WTC11 (cell line): ENCODE measurements around the gene GFOD2. TPM values are rescaled to one million over a fixed set of nuclear protein-coding genes. Genes with fewer than 3 reads are reported as not detected.
A peak's percentile ranks its signal among the peaks of the same experiment; 100 is the strongest.

Source experiments
- ATAC-seq: fragments of 200-7000 bp; cut with Tn5 transposase; 2 replicates; pipeline ENCODE4 v1.10.0; 2021; ENCODE audit warnings: mild to moderate bottlenecking, moderate library complexity
- CTCF ChIA-PET: fragments of 300-600 bp; sonication (Branson Sonifier 250); formaldehyde crosslinking; loops from one replicate; lab custom pipeline; 2021; ENCODE audit warnings: antibody characterized with exemption; lab: Charles Lee
- POLR2A ChIA-PET: fragments of 350-600 bp; sonication (Branson Sonifier 250); formaldehyde crosslinking; loops from one replicate; lab custom pipeline; 2021; ENCODE audit warnings: antibody characterized with exemption; lab: Charles Lee
- DNase-seq: peaks from one replicate; pipeline ENCODE4 v3.0.0; 2021; ENCODE audit warnings: low spot score
- H3K27ac Mint-ChIP-seq: 2 replicates; pipeline ENCODE4 v1.8.0; 2021; ENCODE audit warnings: mixed read lengths
- H3K27me3 Mint-ChIP-seq: 2 replicates; pipeline ENCODE4 v1.8.0; 2021; ENCODE audit warnings: low read depth, mild to moderate bottlenecking, moderate library complexity, mixed read lengths
- H3K36me3 Mint-ChIP-seq: 2 replicates; pipeline ENCODE4 v1.8.0; 2021; ENCODE audit warnings: mixed read lengths
- H3K4me1 Mint-ChIP-seq: 2 replicates; pipeline ENCODE4 v1.8.0; 2022; ENCODE audit warnings: mixed read lengths
- H3K4me3 Mint-ChIP-seq: 2 replicates; pipeline ENCODE4 v1.8.0; 2021; ENCODE audit warnings: mild to moderate bottlenecking, moderate library complexity, mixed read lengths
- H3K9me3 Mint-ChIP-seq: 2 replicates; pipeline ENCODE4 v1.8.0; 2021; ENCODE audit warnings: mixed read lengths
- CREB1 ChIP-seq: sonication (generic); formaldehyde crosslinking; IDR thresholded peaks from 2 replicates; pipeline ENCODE4 v1.8.0; 2023; ENCODE audit warnings: mild to moderate bottlenecking, missing genetic modification reagents
- CTCF ChIP-seq: fragments of 200-600 bp; IDR thresholded peaks from 2 replicates; pipeline ENCODE4 v1.8.0; 2022; ENCODE audit warnings: antibody characterized with exemption
- ETV6 ChIP-seq: sonication (generic); formaldehyde crosslinking; IDR thresholded peaks from 2 replicates; pipeline ENCODE4 v1.8.1; 2022; ENCODE audit warnings: mild to moderate bottlenecking, missing genetic modification reagents
- FOXJ3 ChIP-seq: sonication (generic); formaldehyde crosslinking; IDR thresholded peaks from 2 replicates; pipeline ENCODE4 v1.9.0; 2021; ENCODE audit warnings: missing genetic modification reagents, mild to moderate bottlenecking, borderline replicate concordance
- HMGXB4 ChIP-seq: sonication (generic); formaldehyde crosslinking; IDR thresholded peaks from 2 replicates; pipeline ENCODE4 v1.8.1; 2023; ENCODE audit warnings: mild to moderate bottlenecking, moderate library complexity, missing genetic modification reagents
- IRF1 ChIP-seq: sonication (generic); formaldehyde crosslinking; IDR thresholded peaks from 2 replicates; pipeline ENCODE4 v1.8.0; 2023; ENCODE audit warnings: missing genetic modification reagents
- JUN ChIP-seq: sonication (generic); formaldehyde crosslinking; IDR thresholded peaks from 2 replicates; pipeline ENCODE4 v1.8.0; 2023; ENCODE audit warnings: mild to moderate bottlenecking, missing genetic modification reagents
- NFATC4 ChIP-seq: fragments of 250-450 bp; sonication (Bioruptor Pico); IDR thresholded peaks from 2 replicates; pipeline ENCODE4 v1.9.0; 2021; ENCODE audit warnings: mild to moderate bottlenecking
- NR2C2 ChIP-seq: sonication (generic); formaldehyde crosslinking; IDR thresholded peaks from 2 replicates; pipeline ENCODE4 v1.8.0; 2022; ENCODE audit warnings: mild to moderate bottlenecking, missing genetic modification reagents
- RORB ChIP-seq: fragments of 250-450 bp; sonication (Bioruptor Pico); IDR thresholded peaks from 2 replicates; pipeline ENCODE4 v1.9.0; 2021; ENCODE audit warnings: mild to moderate bottlenecking
- SMAD3 ChIP-seq: sonication (generic); formaldehyde crosslinking; IDR thresholded peaks from 2 replicates; pipeline ENCODE4 v1.8.0; 2022; ENCODE audit warnings: missing genetic modification reagents, mild to moderate bottlenecking, borderline replicate concordance
- SMAD4 ChIP-seq: sonication (generic); formaldehyde crosslinking; IDR thresholded peaks from 2 replicates; pipeline ENCODE4 v1.8.0; 2022; ENCODE audit warnings: mild to moderate bottlenecking, missing genetic modification reagents
- SOX15 ChIP-seq: fragments of 250-450 bp; sonication (Bioruptor Pico); IDR thresholded peaks from 2 replicates; pipeline ENCODE4 v1.9.0; 2021; ENCODE audit warnings: mild to moderate bottlenecking
- USF2 ChIP-seq: sonication (generic); formaldehyde crosslinking; IDR thresholded peaks from 2 replicates; pipeline ENCODE4 v1.8.1; 2023; ENCODE audit warnings: mild to moderate bottlenecking, missing genetic modification reagents, moderate library complexity
- ZNF138 ChIP-seq: sonication (generic); formaldehyde crosslinking; conservative IDR thresholded peaks from 2 replicates; pipeline ENCODE4 v1.8.1; 2022; ENCODE audit warnings: mild to moderate bottlenecking, moderate library complexity, missing genetic modification reagents
- ZNF317 ChIP-seq: sonication (generic); formaldehyde crosslinking; IDR thresholded peaks from 2 replicates; pipeline ENCODE4 v1.8.1; 2023; ENCODE audit warnings: low read depth, mild to moderate bottlenecking, moderate library complexity, missing genetic modification reagents, borderline replicate concordance
- ZNF423 ChIP-seq: fragments of 250-450 bp; sonication (Bioruptor Pico); IDR thresholded peaks from 2 replicates; pipeline ENCODE4 v2.1.2; 2022; ENCODE audit warnings: mild to moderate bottlenecking, moderate library complexity
- ZNF671 ChIP-seq: fragments of 250-450 bp; sonication (Bioruptor Pico); IDR thresholded peaks from 2 replicates; pipeline ENCODE4 v1.8.0; 2021; ENCODE audit warnings: mild to moderate bottlenecking
- total RNA-seq: library from RNA; stranded (reverse); gene quantifications from 3 replicates; pipeline ENCODE4 v1.2.3, GENCODE V29; 2021

Gene GFOD2
- total RNA-seq, 1 experiment from 2014 or later, result 29.5 TPM

GRCh38 chr16:67645397-67646121 lies 73.6 kb downstream of the GFOD2 start:
- ChIA-PET POLR2A (interaction anchor here (0.9 to 1.8 kb wide), 3 partner anchors 83 to 99 kb away, joined by 4 to 6 read pairs (median 4); partner anchors contain the start of gene CTCF), CTCF (interaction anchor here (0.6 to 9.6 kb wide), 27 partner anchors 12 to 165 kb away, joined by 3 to 197 read pairs (median 5); partner anchors contain the start of genes ACD, ATP6V0D1, C16orf86 and CTCF)
- peaks cover 10% of the 10 kb centered on the region for H3K4me1 Mint-ChIP-seq
- H3K27ac Mint-ChIP-seq, result no peak overlapping the region
- peak overlapping the region; percentile 65 for H3K4me3 Mint-ChIP-seq
- peak; percentile 18 for DNase-seq
- H3K9me3 Mint-ChIP-seq, result no peaks in the 10 kb centered on the region
- no peak for TF ChIP-seq CREB1 (CRISPR knock-in tag)
- TF ChIP-seq ZNF138 (CRISPR knock-in tag), result 0 out of 2 replicates have a peak, but pooled peaks have one; percentile 51
- no peaks in the 10 kb centered on the region; the same call in 1 of the 2 replicates for H3K36me3 Mint-ChIP-seq
- H3K27me3 Mint-ChIP-seq, result peaks cover 60% of the 10 kb centered on the region
- ATAC-seq, result no peak

GRCh38 chr16:67644038-67644437 lies 75.1 kb downstream of the GFOD2 start:
- Mint-ChIP-seq H3K27me3 (peaks cover 45% of the 10 kb centered on the region), H3K4me3 (peak overlapping the region; percentile 62), H3K4me1 (no peaks in the 10 kb centered on the region; the same call in 1 of the 2 replicates), H3K36me3 (peaks cover 3% of the 10 kb centered on the region; the same call in 1 of the 2 replicates), H3K9me3 (no peaks in the 10 kb centered on the region), H3K27ac (no peak overlapping the region)
- ChIA-PET CTCF (interaction anchor here (0.6 to 9.6 kb wide), 16 partner anchors 16 to 578 kb away, joined by 3 to 197 read pairs (median 5); partner anchors contain the start of genes ACD, ATP6V0D1, CTCF and PSKH1), POLR2A (no interaction called here)
- no peak for DNase-seq
- no peak for ATAC-seq
- TF ChIP-seq SOX15 (CRISPR knock-in tag) (no peak), NR2C2 (CRISPR knock-in tag) (no peak), SMAD4 (CRISPR knock-in tag) (no peak), HMGXB4 (CRISPR knock-in tag) (no peak), USF2 (no peak), ZNF423 (CRISPR knock-in tag) (no peak), IRF1 (no peak)
- TF ChIP-seq, all 79 proteins: peak for 0

GRCh38 chr16:67641779-67642708 lies 77.1 kb downstream of the GFOD2 start:
- ChIA-PET CTCF (interaction anchor here (0.7 to 9.6 kb wide), 7 partner anchors 19 to 121 kb away, joined by 3 to 197 read pairs (median 4); partner anchors contain the start of genes ACD and PARD6A), POLR2A (interaction anchor here (1.1 kb wide), 1 partner anchor 80 kb away, joined by 3 read pairs; no protein-coding TSS in a partner anchor)
- H3K4me1 Mint-ChIP-seq, result no peaks in the 10 kb centered on the region; the same call in 1 of the 2 replicates
- H3K4me3 Mint-ChIP-seq, result no peak overlapping the region
- H3K27me3 Mint-ChIP-seq, result peaks cover 26% of the 10 kb centered on the region
- H3K9me3 Mint-ChIP-seq, result no peaks in the 10 kb centered on the region
- H3K36me3 Mint-ChIP-seq, result peaks cover 21% of the 10 kb centered on the region
- H3K27ac Mint-ChIP-seq, result no peak overlapping the region
- TF ChIP-seq ZNF671 (CRISPR knock-in tag) (no peak), FOXJ3 (CRISPR knock-in tag) (no peak), NFATC4 (no peak), ETV6 (CRISPR knock-in tag) (no peak)
- no peak for DNase-seq
- ATAC-seq, result no peak

- Mint-ChIP-seq H3K27ac (peak overlapping the region; percentile 23; the same call in 1 of the 2 replicates), H3K27me3 (no peaks in the 10 kb centered on the region), H3K36me3 (peaks cover 37% of the 10 kb centered on the region), H3K4me1 (no peaks in the 10 kb centered on the region), H3K9me3 (no peaks in the 10 kb centered on the region), H3K4me3 (no peak overlapping the region)
- ChIA-PET CTCF (interaction anchor here (3.2 kb wide), 1 partner anchor 91 kb away, joined by 15 read pairs; no protein-coding TSS in a partner anchor), POLR2A (no interaction called here)
- DNase-seq (no peak), ATAC-seq (no peak)
- TF ChIP-seq USF2 (no peak), JUN (CRISPR knock-in tag) (no peak), ZNF317 (CRISPR knock-in tag) (no peak), SMAD3 (no peak), SOX15 (CRISPR knock-in tag) (no peak), ZNF671 (CRISPR knock-in tag) (no peak), NR2C2 (CRISPR knock-in tag) (no peak), RORB (CRISPR knock-in tag) (no peak), CTCF (no peak)
Measured at GRCh38 chr16:67637625-67638024, 81.5 kb downstream of the GFOD2 start.
